Neutrophil (primary cell): ENCODE data around the gene HK1.

ENCODE experiments used
- H3K27ac ChIP-seq: fragments of 200-600 bp; sonication (generic); 2 replicates; pipeline ENCODE4 v1.5.1; 2016; ENCODE audit warnings: mild to moderate bottlenecking, moderate library complexity
- H3K27me3 ChIP-seq: fragments of 200-600 bp; sonication (generic); 2 replicates; pipeline ENCODE4 v1.6.0; 2016; ENCODE audit warnings: mild to moderate bottlenecking
- H3K36me3 ChIP-seq: fragments of 200-600 bp; sonication (generic); 2 replicates; pipeline ENCODE4 v1.5.1; 2017
- H3K4me1 ChIP-seq, 2 experiments: fragments of 200-600 bp in 1 of 2; sonication (generic) in 1 of 2; 1 replicate in 1 of 2; 2 replicates in 1 of 2; pipeline versions ENCODE4 v1.5.1 to v1.6.1; 2013 to 2016; ENCODE audit warnings: low read depth in 1 of 2, low read length in 1 of 2, mild to moderate bottlenecking in 1 of 2, moderate library complexity in 1 of 2; ENCODE audit not compliant: control insufficient read depth in 1 of 2, insufficient read depth in 1 of 2
- H3K4me3 ChIP-seq, 2 experiments: fragments of 200-600 bp in 1 of 2; sonication (generic) in 1 of 2; 1 replicate in 1 of 2; 2 replicates in 1 of 2; pipeline ENCODE4 v1.5.1; 2013 to 2016; ENCODE audit warnings: low read depth in 1 of 2, low read length in 1 of 2, mild to moderate bottlenecking in 1 of 2, moderate library complexity in 1 of 2
- H3K9me3 ChIP-seq: fragments of 200-600 bp; sonication (generic); 2 replicates; pipeline ENCODE4 v1.5.1; 2016
- CTCF ChIP-seq: fragments of 200-600 bp; sonication (generic); IDR thresholded peaks from 2 replicates; pipeline ENCODE4 v1.5.1; 2016; ENCODE audit warnings: antibody characterized with exemption

Gene HK1

DNA sequence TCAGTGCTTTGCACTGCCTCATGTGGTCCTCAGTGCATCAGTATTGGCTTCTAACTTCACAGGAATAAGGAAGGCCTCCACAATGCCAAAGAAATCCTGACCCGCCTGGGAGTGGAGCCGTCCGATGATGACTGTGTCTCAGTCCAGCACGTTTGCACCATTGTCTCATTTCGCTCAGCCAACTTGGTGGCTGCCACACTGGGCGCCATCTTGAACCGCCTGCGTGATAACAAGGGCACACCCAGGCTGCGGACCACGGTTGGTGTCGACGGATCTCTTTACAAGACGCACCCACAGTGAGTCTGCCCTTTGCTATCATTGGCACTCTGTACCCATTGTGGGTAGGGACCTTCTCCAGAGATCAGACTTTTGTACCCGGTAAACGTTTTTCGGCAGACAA, 101.5 kb downstream of the HK1 start:
- no peaks in the 10 kb centered on the region for H3K4me1 ChIP-seq
- no peaks in the 10 kb centered on the region for H3K9me3 ChIP-seq
- H3K27me3 ChIP-seq: no peaks in the 10 kb centered on the region
- no peak overlapping the region for H3K27ac ChIP-seq
- TF ChIP-seq CTCF: no peak
- H3K4me3 ChIP-seq: no peak overlapping the region
- peaks cover 97% of the 10 kb centered on the region for H3K36me3 ChIP-seq

GRCh38 chr10:69382382-69383117, 104.3 kb downstream of the HK1 start:
- H3K4me1 ChIP-seq: no peaks in the 10 kb centered on the region
- H3K4me3 ChIP-seq: no peak overlapping the region
- H3K27me3 ChIP-seq: no peaks in the 10 kb centered on the region
- H3K27ac ChIP-seq: no peak overlapping the region
- H3K9me3 ChIP-seq: no peaks in the 10 kb centered on the region
- peaks cover 99% of the 10 kb centered on the region for H3K36me3 ChIP-seq
- no peak for TF ChIP-seq CTCF

DNA sequence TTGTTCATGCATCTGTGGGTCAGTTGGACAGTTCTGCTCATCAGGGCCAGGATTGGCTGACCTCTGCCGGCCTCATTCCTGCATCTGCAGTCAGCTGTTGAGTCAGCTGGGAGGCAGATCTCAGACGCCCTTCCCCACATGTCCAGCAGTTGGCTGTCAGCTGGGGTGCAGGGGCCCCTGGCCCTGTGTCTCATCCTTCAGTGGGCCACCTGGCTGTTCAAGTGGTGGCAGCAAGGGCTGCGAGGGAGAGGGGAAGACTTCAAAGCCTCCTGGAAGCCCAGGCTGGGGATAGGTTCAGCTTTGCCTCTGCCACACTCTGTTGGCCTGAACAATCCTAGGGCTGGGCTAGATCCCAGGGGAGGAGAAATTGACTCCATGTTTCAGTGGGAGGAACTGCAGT, 105.3 kb downstream of the HK1 start:
- Histone ChIP-seq H3K36me3 (peaks cover 99% of the 10 kb centered on the region), H3K27ac (no peak overlapping the region), H3K4me3 (no peak overlapping the region), H3K9me3 (no peaks in the 10 kb centered on the region), H3K27me3 (no peaks in the 10 kb centered on the region), H3K4me1 (no peaks in the 10 kb centered on the region)
- no peak for TF ChIP-seq CTCF

DNA sequence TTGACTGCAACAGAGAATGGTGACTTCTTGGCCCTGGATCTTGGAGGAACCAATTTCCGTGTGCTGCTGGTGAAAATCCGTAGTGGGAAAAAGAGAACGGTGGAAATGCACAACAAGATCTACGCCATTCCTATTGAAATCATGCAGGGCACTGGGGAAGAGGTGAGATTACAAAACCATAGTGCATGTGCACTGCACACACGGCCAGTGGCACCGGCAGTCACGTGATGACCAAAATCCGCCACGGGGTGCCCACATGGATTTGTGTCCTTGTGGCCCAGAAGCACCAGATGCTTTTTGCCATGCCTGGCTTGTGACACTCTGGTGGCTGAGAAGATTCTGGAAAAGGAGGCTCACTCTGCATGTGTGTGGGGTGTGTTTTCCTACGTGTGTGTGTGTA, 106.0 kb downstream of the HK1 start:
- no peaks in the 10 kb centered on the region for H3K9me3 ChIP-seq
- no peak overlapping the region for H3K27ac ChIP-seq
- TF ChIP-seq CTCF: no peak
- no peak overlapping the region for H3K4me3 ChIP-seq
- no peaks in the 10 kb centered on the region for H3K4me1 ChIP-seq
- no peaks in the 10 kb centered on the region for H3K27me3 ChIP-seq
- H3K36me3 ChIP-seq: peaks cover 99% of the 10 kb centered on the region

GRCh38 chr10:69385454-69386350, 107.4 kb downstream of the HK1 start:
- Histone ChIP-seq H3K4me3 (no peak overlapping the region), H3K9me3 (no peaks in the 10 kb centered on the region), H3K36me3 (peaks cover 99% of the 10 kb centered on the region), H3K27me3 (no peaks in the 10 kb centered on the region), H3K27ac (no peak overlapping the region), H3K4me1 (no peaks in the 10 kb centered on the region)
- TF ChIP-seq CTCF: no peak
